Measurements from ENCODE around the gene RNASE7. TPM values are rescaled to one million over a fixed set of nuclear protein-coding genes. Genes with fewer than 3 reads are reported as not detected.

Gene RNASE7
- total and polyA plus RNA-seq, 2 donors from 2014 or later, result not detected

GRCh38 chr14:21084396-21084795 is 42.2 kb downstream of the RNASE7 start:
- Histone ChIP-seq H3K27ac (ENCODE audit: low read depth in 2 of 2, low read length in 2 of 2) (no peak overlapping the region), H3K4me1 (ENCODE audit: control insufficient read depth in 2 of 3, insufficient read depth in 2 of 3, low read depth in 1 of 3, low read length in 3 of 3) (no peaks in the 10 kb centered on the region), H3K27me3 (ENCODE audit: control insufficient read depth, insufficient read depth, low read length) (no peaks in the 10 kb centered on the region), H3K9ac (ENCODE audit: low read length in 3 of 3) (no peak overlapping the region), H3K36me3 (ENCODE audit: control insufficient read depth in 2 of 3, insufficient read depth in 3 of 3, low read length in 3 of 3) (peaks cover 5 to 47% (median 15%) of the 10 kb centered on the region in 3 donors), H3K9me3 (ENCODE audit: control insufficient read depth in 2 of 3, insufficient read depth in 1 of 3, low read length in 3 of 3) (no peaks in the 10 kb centered on the region), H3K4me3 (ENCODE audit: low read length in 3 of 3) (no peak overlapping the region)
- DNase-seq (no peak), FAIRE-seq (no peak)
- no peak for TF ChIP-seq CTCF (IDR thresholded peaks at IDR 0.05; ENCODE audit: borderline replicate concordance, extremely low read depth, insufficient read depth)
- intact Hi-C loops (cut with DNase I), result loop anchor here (10.0 kb wide), 1 partner anchor 70 kb away; no protein-coding TSS in a partner anchor

DNA sequence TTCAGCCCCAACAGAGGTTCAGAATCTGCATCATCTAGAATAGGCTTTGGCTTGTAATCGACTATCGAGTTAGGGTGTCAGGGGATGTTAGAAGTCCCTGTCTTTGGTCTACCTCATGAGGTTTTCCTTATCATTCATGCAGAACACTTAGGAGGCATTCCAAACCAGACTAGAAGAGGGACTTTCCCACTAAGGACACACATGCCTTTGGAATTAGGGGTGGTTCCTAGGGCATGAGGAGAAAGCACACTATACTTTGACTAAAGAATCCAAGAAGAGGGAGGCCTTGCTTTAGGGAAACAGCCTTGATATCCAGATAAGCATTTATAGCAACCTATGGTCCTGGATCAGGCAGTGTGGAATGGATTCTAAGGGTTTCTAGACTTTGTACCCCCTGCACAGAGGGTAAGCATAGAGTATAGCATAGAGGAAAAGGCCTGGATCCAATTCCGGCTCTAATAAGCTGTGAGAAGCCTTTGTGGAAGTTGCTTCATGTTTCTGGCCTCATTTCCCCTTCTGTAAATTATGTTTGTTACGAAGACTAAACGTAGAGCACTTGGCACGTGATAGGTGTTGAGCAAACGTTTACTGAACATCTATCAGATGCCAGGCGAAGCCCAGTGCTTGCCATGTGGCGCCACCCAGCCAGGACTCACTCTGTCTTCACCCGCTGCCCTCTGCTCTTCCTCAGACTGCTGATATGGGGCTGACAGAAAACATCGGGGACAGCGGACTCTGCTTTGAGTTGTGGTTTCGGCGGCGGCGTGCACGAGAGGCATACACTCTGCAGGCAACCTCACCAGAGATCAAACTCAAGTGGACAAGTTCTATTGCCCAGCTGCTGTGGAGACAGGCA is 43.1 kb downstream of the RNASE7 start:
- no peak for TF ChIP-seq CTCF (IDR thresholded peaks at IDR 0.05; ENCODE audit: borderline replicate concordance, extremely low read depth, insufficient read depth)
- Histone ChIP-seq H3K9me3 (ENCODE audit: control insufficient read depth in 2 of 3, insufficient read depth in 1 of 3, low read length in 3 of 3) (no peaks in the 10 kb centered on the region), H3K27me3 (ENCODE audit: control insufficient read depth, insufficient read depth, low read length) (no peaks in the 10 kb centered on the region), H3K9ac (ENCODE audit: low read length in 3 of 3) (no peak overlapping the region), H3K4me3 (ENCODE audit: low read length in 3 of 3) (no peak overlapping the region), H3K27ac (ENCODE audit: low read depth in 2 of 2, low read length in 2 of 2) (no peak overlapping the region), H3K36me3 (ENCODE audit: control insufficient read depth in 2 of 3, insufficient read depth in 3 of 3, low read length in 3 of 3) (peaks cover 5 to 39% (median 10%) of the 10 kb centered on the region in 3 donors), H3K4me1 (ENCODE audit: control insufficient read depth in 2 of 3, insufficient read depth in 2 of 3, low read depth in 1 of 3, low read length in 3 of 3) (no peaks in the 10 kb centered on the region)
- intact Hi-C loops (cut with DNase I), result loop anchor here (10.0 kb wide), 1 partner anchor 70 kb away; no protein-coding TSS in a partner anchor
- FAIRE-seq (no peak), DNase-seq (no peak)

- no peak for TF ChIP-seq CTCF (IDR thresholded peaks at IDR 0.05; ENCODE audit: borderline replicate concordance, extremely low read depth, insufficient read depth)
- H3K9ac ChIP-seq (ENCODE audit: low read length in 3 of 3), result no peak overlapping the region
- FAIRE-seq, result no peak
- H3K27ac ChIP-seq (ENCODE audit: low read depth in 2 of 2, low read length in 2 of 2), result no peak overlapping the region
- peaks cover 5 to 41% (median 10%) of the 10 kb centered on the region in 3 donors for H3K36me3 ChIP-seq (ENCODE audit: control insufficient read depth in 2 of 3, insufficient read depth in 3 of 3, low read length in 3 of 3)
- H3K27me3 ChIP-seq (ENCODE audit: control insufficient read depth, insufficient read depth, low read length), result no peaks in the 10 kb centered on the region
- H3K9me3 ChIP-seq (ENCODE audit: control insufficient read depth in 2 of 3, insufficient read depth in 1 of 3, low read length in 3 of 3), result no peaks in the 10 kb centered on the region
- DNase-seq, result no peak
- intact Hi-C loops (cut with DNase I), result loop anchor here (10.0 kb wide), 1 partner anchor 72 kb away; no protein-coding TSS in a partner anchor
- H3K4me3 ChIP-seq (ENCODE audit: low read length in 3 of 3), result no peak overlapping the region
- H3K4me1 ChIP-seq (ENCODE audit: control insufficient read depth in 2 of 3, insufficient read depth in 2 of 3, low read depth in 1 of 3, low read length in 3 of 3), result no peaks in the 10 kb centered on the region
These were observed 44.7 kb downstream of the RNASE7 start for GRCh38 chr14:21086908-21087293.
